ENCODE data around the gene CRY2. TPM values are rescaled to one million over a fixed set of nuclear protein-coding genes. Genes with fewer than 3 reads are reported as not detected.
A peak's percentile ranks its signal among the peaks of the same experiment; 100 is the strongest.

Gene CRY2
- total and polyA plus RNA-seq, 2 donors (not counting 1 experiment from before 2014, with no cell fraction given): 8.3 to 21.5 TPM

- no peaks in the 10 kb centered on the region for H3K36me3 ChIP-seq (ENCODE audit: control insufficient read depth, insufficient read depth, low read length)
- DNase-seq (ENCODE audit: low read depth in 2 of 2): no peak
- no peaks in the 10 kb centered on the region for H3K79me2 ChIP-seq (ENCODE audit: control insufficient read depth, insufficient read depth, low read length)
- H4K20me1 ChIP-seq (ENCODE audit: control insufficient read depth, extremely low read depth, insufficient read depth, low read length): no peaks in the 10 kb centered on the region
- peaks cover 23% of the 10 kb centered on the region for H3K27me3 ChIP-seq (ENCODE audit: control insufficient read depth, insufficient read depth, low read length)
- no peak overlapping the region for H3K4me2 ChIP-seq (ENCODE audit: extremely low read depth, insufficient read depth, low read length)
- H3K4me1 ChIP-seq (ENCODE audit: control insufficient read depth, extremely low read depth, insufficient read depth, low read length): peaks cover 3% of the 10 kb centered on the region
- H3K9ac ChIP-seq (ENCODE audit: insufficient read depth, low read length): no peak overlapping the region
- H3K4me3 ChIP-seq (replicated peaks in 1 of 4; ENCODE audit: control extremely low read depth in 1 of 4, insufficient read depth in 1 of 4, low read depth in 3 of 4, low read length in 4 of 4): no peak overlapping the region
- TF ChIP-seq EZH2 (IDR thresholded peaks at IDR 0.05; ENCODE audit: low read length, missing control alignments) (no peak), CTCF (conservative IDR thresholded peaks at IDR 0.05 in 1 of 2, IDR thresholded peaks at IDR 0.05 in 1 of 2; ENCODE audit: low read depth in 1 of 2, low read length in 2 of 2) (no peak)
- H3K9me3 ChIP-seq (ENCODE audit: control insufficient read depth, insufficient read depth, low read depth, low read length): no peaks in the 10 kb centered on the region
- H3K27ac ChIP-seq (ENCODE audit: insufficient read depth, low read length): no peak overlapping the region
- H2AFZ ChIP-seq (ENCODE audit: low read length): no peak overlapping the region
Observed at GRCh38 chr11:45896422-45896984, 49.2 kb downstream of the CRY2 start.

DNA sequence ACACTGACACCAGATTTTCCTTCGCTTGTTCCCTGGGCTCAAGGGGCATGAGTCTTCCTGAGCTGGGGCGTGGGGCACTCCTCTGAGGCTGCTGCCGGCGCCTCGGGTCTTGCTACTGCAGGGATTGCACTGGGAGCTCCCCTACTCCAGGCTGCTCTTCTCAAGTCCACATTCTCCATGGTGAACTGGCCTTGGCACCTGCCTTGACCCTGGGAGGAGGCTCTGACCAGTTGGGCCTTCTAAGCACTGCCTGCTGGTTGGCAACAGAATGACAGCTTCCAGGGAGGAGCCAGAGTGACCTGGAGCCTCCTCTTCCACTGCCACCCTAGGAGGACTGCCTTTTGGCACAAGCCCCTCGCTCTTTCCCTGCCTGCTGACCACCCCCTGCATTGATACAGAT, 50.3 kb downstream of the CRY2 start:
- H2AFZ ChIP-seq (ENCODE audit: low read length): no peak overlapping the region
- H3K4me3 ChIP-seq (replicated peaks in 1 of 4; ENCODE audit: control extremely low read depth in 1 of 4, insufficient read depth in 1 of 4, low read depth in 3 of 4, low read length in 4 of 4): no peak overlapping the region
- no peak overlapping the region for H3K9ac ChIP-seq (ENCODE audit: insufficient read depth, low read length)
- no peaks in the 10 kb centered on the region for H3K36me3 ChIP-seq (ENCODE audit: control insufficient read depth, insufficient read depth, low read length)
- TF ChIP-seq CTCF (conservative IDR thresholded peaks at IDR 0.05 in 1 of 2, IDR thresholded peaks at IDR 0.05 in 1 of 2; ENCODE audit: low read depth in 1 of 2, low read length in 2 of 2) (no peak), EZH2 (IDR thresholded peaks at IDR 0.05; ENCODE audit: low read length, missing control alignments) (no peak)
- H3K27ac ChIP-seq (ENCODE audit: insufficient read depth, low read length): no peak overlapping the region
- no peaks in the 10 kb centered on the region for H3K79me2 ChIP-seq (ENCODE audit: control insufficient read depth, insufficient read depth, low read length)
- peaks cover 3% of the 10 kb centered on the region for H3K4me1 ChIP-seq (ENCODE audit: control insufficient read depth, extremely low read depth, insufficient read depth, low read length)
- DNase-seq (ENCODE audit: low read depth in 2 of 2): no peak
- no peaks in the 10 kb centered on the region for H3K9me3 ChIP-seq (ENCODE audit: control insufficient read depth, insufficient read depth, low read depth, low read length)
- H4K20me1 ChIP-seq (ENCODE audit: control insufficient read depth, extremely low read depth, insufficient read depth, low read length): no peaks in the 10 kb centered on the region
- peaks cover 20% of the 10 kb centered on the region for H3K27me3 ChIP-seq (ENCODE audit: control insufficient read depth, insufficient read depth, low read length)
- H3K4me2 ChIP-seq (ENCODE audit: extremely low read depth, insufficient read depth, low read length): no peak overlapping the region

- Histone ChIP-seq H4K20me1 (ENCODE audit: control insufficient read depth, extremely low read depth, insufficient read depth, low read length) (no peaks in the 10 kb centered on the region), H3K79me2 (ENCODE audit: control insufficient read depth, insufficient read depth, low read length) (no peaks in the 10 kb centered on the region), H3K36me3 (ENCODE audit: control insufficient read depth, insufficient read depth, low read length) (peaks cover 3% of the 10 kb centered on the region), H3K9ac (ENCODE audit: insufficient read depth, low read length) (no peak overlapping the region), H3K4me1 (ENCODE audit: control insufficient read depth, extremely low read depth, insufficient read depth, low read length) (peaks cover 3% of the 10 kb centered on the region), H3K9me3 (ENCODE audit: control insufficient read depth, insufficient read depth, low read depth, low read length) (no peaks in the 10 kb centered on the region), H3K4me3 (replicated peaks in 1 of 4; ENCODE audit: control extremely low read depth in 1 of 4, insufficient read depth in 1 of 4, low read depth in 3 of 4, low read length in 4 of 4) (peak overlapping the region in 2 of 4 experiments; percentile 53 to 69), H2AFZ (ENCODE audit: low read length) (no peak overlapping the region), H3K27ac (ENCODE audit: insufficient read depth, low read length) (peak overlapping the region; percentile 84), H3K27me3 (ENCODE audit: control insufficient read depth, insufficient read depth, low read length) (peaks cover 14% of the 10 kb centered on the region), H3K4me2 (ENCODE audit: extremely low read depth, insufficient read depth, low read length) (peak overlapping the region; percentile 17)
- DNase-seq (ENCODE audit: low read depth in 2 of 2): no peak
- no peak for TF ChIP-seq CTCF (conservative IDR thresholded peaks at IDR 0.05 in 1 of 2, IDR thresholded peaks at IDR 0.05 in 1 of 2; ENCODE audit: low read depth in 1 of 2, low read length in 2 of 2)
- no peak for TF ChIP-seq EZH2 (IDR thresholded peaks at IDR 0.05; ENCODE audit: low read length, missing control alignments)
Observed at GRCh38 chr11:45899086-45899447, 51.8 kb downstream of the CRY2 start.

Data from fibroblast of lung (primary cell).